Urinary bladder (tissue), 4 donors: Measurements from ENCODE around the gene POLR3B. TPM values are rescaled to one million over a fixed set of nuclear protein-coding genes. Genes with fewer than 3 reads are reported as not detected.

Experiments used
- DNase-seq: peaks from one replicate; pipeline ENCODE4 v3.0.0-alpha.2; 2015; ENCODE audit errors: extremely low spot score
- H3K27ac ChIP-seq: one replicate; pipeline ENCODE4 v1.5.1; 2013; ENCODE audit warnings: low read depth, mild to moderate bottlenecking, moderate library complexity
- H3K36me3 ChIP-seq: one replicate; pipeline ENCODE4 v1.6.1; 2013; ENCODE audit warnings: mild to moderate bottlenecking, moderate library complexity; ENCODE audit not compliant: insufficient read depth
- H3K4me1 ChIP-seq: one replicate; pipeline ENCODE4 v1.6.1; 2013; ENCODE audit warnings: mild to moderate bottlenecking, moderate library complexity; ENCODE audit not compliant: insufficient read depth
- H3K4me3 ChIP-seq: one replicate; pipeline ENCODE4 v1.5.1; 2013; ENCODE audit warnings: low read depth, low read length
- WGBS: extraction: QIAGEN DNeasy Blood & Tissue Kit; methylation state at CpG from one replicate; pipeline ENCODE4 v1.1.7; 2013; 5-methylcytosine and 5-hydroxymethylcytosine counted together
- polyA plus RNA-seq: library from polyadenylated mRNA; stranded (reverse); fragments of 200-250 nt; gene quantifications from one replicate; pipeline ENCODE4 v1.2.3, GENCODE V29; 2013
- total RNA-seq: library from RNA; depleted of rRNA; stranded (reverse); fragments of >200 nt; gene quantifications from one replicate; pipeline ENCODE4 v1.2.3, GENCODE V29; 2014
- donor health status: healthy with polysubstance abuse.
- donor health status: healthy.

POLR3B gene
- total and polyA plus RNA-seq, 2 donors: 4.5 to 14.2 TPM

DNA sequence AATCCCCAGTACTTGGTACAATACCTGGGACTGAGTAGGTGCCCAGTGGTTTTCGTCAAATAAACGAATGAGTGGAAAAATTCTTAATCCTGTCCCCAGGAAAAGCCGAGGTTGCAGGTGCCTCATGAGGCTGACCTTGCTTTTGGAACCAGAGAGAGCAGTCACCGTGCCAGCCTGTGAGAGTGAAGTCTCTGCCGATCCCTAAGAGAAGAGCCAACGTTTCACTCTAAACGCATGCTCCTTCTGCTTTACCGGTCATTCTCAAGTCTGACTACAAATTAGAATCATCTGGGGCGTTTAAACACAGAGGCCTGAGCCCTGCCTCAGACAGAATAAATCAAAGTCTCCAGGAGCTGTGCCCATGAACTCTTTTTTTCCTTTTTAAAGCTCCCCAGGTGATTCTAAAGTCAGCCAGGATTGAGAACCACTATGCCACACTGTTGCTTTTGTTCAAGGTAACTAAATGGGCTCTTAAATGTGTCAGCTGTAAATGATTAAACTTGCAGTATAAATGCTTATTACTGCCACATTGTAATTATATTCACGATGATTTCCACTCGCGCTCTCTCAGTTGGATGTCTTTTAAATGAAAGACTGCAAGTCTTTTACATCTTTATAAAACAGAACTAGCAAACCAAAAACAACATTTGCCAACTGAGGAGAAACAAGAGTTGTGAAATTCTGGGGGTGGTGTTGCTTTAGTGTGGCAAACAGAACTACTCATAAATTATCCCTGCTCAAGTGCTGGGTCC lies 28.1 kb upstream of the POLR3B start:
- peaks cover 12% of the 10 kb centered on the region for H3K36me3 ChIP-seq
- WGBS: 74% methylated on average over 12 of the region's 12 CpGs
- H3K27ac ChIP-seq: no peak overlapping the region
- H3K4me1 ChIP-seq: no peaks in the 10 kb centered on the region
- no peak for DNase-seq
- no peak overlapping the region for H3K4me3 ChIP-seq

GRCh38 chr12:106331599-106331998 lies 25.9 kb upstream of the POLR3B start:
- peaks cover 5% of the 10 kb centered on the region for H3K36me3 ChIP-seq
- DNase-seq: no peak
- WGBS: 64% methylated on average over 2 of the region's 2 CpGs
- H3K27ac ChIP-seq: no peak overlapping the region
- H3K4me1 ChIP-seq: no peaks in the 10 kb centered on the region
- H3K4me3 ChIP-seq: no peak overlapping the region

DNA sequence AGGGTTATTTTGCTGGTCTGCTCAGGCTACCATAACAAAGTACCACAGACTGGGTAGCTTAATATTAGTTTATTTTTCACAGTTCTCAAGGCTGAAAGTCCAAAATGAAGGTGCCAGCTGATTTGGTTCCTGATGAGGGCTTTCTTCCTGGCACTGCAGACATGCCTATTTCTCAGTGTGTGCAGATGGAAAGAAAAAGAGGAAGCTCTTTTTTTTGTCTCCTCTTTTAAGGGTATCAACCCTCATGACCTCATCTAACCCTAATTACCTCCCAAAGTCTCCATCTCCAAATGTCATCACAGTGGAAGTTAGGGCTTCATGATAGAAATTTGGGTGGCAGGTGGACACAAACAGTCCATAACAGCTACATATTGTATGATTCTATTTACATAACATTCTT lies 25.0 kb upstream of the POLR3B start:
- Histone ChIP-seq H3K4me3 (no peak overlapping the region), H3K4me1 (no peaks in the 10 kb centered on the region), H3K36me3 (peaks cover 5% of the 10 kb centered on the region), H3K27ac (no peak overlapping the region)
- no peak for DNase-seq

- DNase-seq: no peak
- 93% methylated on average over 2 of the region's 2 CpGs for WGBS
- no peak overlapping the region for H3K27ac ChIP-seq
- H3K36me3 ChIP-seq: peaks cover 5% of the 10 kb centered on the region
- H3K4me3 ChIP-seq: no peak overlapping the region
- H3K4me1 ChIP-seq: no peaks in the 10 kb centered on the region
Observed at GRCh38 chr12:106333010-106333409, 24.5 kb upstream of the POLR3B start.

- WGBS: 88% methylated on average over 2 of the region's 2 CpGs
- no peak for DNase-seq
- Histone ChIP-seq H3K4me1 (no peaks in the 10 kb centered on the region), H3K36me3 (peaks cover 6% of the 10 kb centered on the region), H3K4me3 (no peak overlapping the region), H3K27ac (no peak overlapping the region)
Observed at GRCh38 chr12:106333756-106334155, 23.8 kb upstream of the POLR3B start.

GRCh38 chr12:106341086-106341877 lies 16.3 kb upstream of the POLR3B start:
- WGBS: 59% methylated on average over 2 of the region's 2 CpGs
- Histone ChIP-seq H3K36me3 (peaks cover 2% of the 10 kb centered on the region), H3K4me1 (no peaks in the 10 kb centered on the region)

GRCh38 chr12:106342397-106343213 lies 14.9 kb upstream of the POLR3B start:
- no peak overlapping the region for H3K27ac ChIP-seq
- H3K4me1 ChIP-seq: no peaks in the 10 kb centered on the region
- peak; percentile 23 for DNase-seq
- H3K4me3 ChIP-seq: no peak overlapping the region
- peaks cover 2% of the 10 kb centered on the region for H3K36me3 ChIP-seq
- 22% methylated on average over 9 of the region's 9 CpGs for WGBS

More at GRCh38 chr12:106341086-106341877, 16.3 kb upstream of the POLR3B start:
- no peak overlapping the region for H3K4me3 ChIP-seq
- no peak overlapping the region for H3K27ac ChIP-seq
- no peak for DNase-seq

- peaks cover 2% of the 10 kb centered on the region for H3K36me3 ChIP-seq
- no peaks in the 10 kb centered on the region for H3K4me1 ChIP-seq
- DNase-seq: no peak
- WGBS: 54% methylated on average over 2 of the region's 2 CpGs
- no peak overlapping the region for H3K27ac ChIP-seq
- no peak overlapping the region for H3K4me3 ChIP-seq
Observed at GRCh38 chr12:106343214-106343528, 14.4 kb upstream of the POLR3B start.

DNA sequence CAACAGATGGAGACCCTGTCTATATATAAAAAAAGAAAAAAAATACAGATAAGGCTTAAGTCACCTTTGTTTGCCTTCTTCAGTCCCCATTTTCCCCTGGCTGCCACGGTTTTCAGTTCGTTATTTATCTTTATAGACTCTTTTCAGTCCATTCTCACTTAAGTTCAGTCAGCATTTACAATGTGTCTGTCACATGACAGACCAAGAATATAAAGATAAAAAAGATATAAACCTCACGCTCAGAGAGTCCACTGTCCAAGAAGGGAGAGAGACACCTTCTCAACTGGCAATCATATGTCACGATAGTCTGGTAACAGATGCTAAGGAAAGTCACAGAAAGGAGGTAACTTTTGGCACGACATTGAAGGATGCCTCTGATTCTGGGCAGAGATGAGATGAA lies 13.4 kb upstream of the POLR3B start:
- H3K36me3 ChIP-seq: no peaks in the 10 kb centered on the region
- WGBS: 64% methylated on average over 5 of the region's 5 CpGs
- H3K4me1 ChIP-seq: no peaks in the 10 kb centered on the region
- no peak overlapping the region for H3K4me3 ChIP-seq
- no peak overlapping the region for H3K27ac ChIP-seq
- no peak for DNase-seq

GRCh38 chr12:106345746-106346145 lies 11.8 kb upstream of the POLR3B start:
- no peaks in the 10 kb centered on the region for H3K36me3 ChIP-seq
- H3K27ac ChIP-seq: no peak overlapping the region
- no peaks in the 10 kb centered on the region for H3K4me1 ChIP-seq
- WGBS: 68% methylated on average over 5 of the region's 5 CpGs
- no peak for DNase-seq
- H3K4me3 ChIP-seq: no peak overlapping the region

DNA sequence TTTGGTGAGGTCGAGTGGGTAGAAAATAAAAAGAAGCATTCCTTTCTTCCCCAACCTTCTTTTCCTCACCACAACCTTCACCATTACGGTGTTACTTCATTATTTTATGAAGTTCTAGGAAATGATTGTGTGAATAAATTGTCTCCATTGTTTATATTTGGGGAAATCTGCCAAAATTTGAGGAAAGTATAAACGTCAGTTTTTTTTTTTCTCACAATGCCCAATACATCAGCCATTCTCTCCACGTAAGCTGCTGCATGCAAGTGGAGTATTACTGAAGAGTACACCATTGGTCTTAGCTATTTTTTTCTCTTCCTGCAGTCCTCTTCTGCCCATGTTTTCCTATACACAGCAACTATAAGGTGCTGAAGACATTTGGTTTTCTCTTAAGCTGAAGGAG lies 9.1 kb upstream of the POLR3B start:
- Histone ChIP-seq H3K4me3 (no peak overlapping the region), H3K4me1 (no peaks in the 10 kb centered on the region), H3K36me3 (no peaks in the 10 kb centered on the region), H3K27ac (no peak overlapping the region)
- DNase-seq: no peak
- 55% methylated on average over 4 of the region's 4 CpGs for WGBS

DNA sequence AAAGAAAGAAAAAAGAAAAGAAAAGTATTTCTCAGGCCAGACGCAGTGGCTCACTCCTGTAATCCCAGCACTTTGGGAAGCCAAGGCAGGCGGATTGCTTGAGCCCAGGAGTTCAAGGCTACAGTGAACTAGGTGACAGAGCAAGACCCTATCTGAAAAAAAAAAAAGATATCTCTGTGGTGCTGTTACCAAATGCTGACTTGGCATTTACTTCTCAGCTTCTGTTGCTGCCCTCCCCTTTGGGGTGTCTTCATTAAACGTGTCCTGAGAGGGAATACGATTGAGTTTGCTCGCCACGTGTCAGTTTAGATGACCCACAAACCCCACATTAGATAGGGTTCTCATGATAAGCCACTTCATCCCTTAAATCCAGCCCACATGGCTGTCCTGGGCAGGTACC lies 4.4 kb upstream of the POLR3B start:
- H3K4me3 ChIP-seq: no peak overlapping the region
- no peaks in the 10 kb centered on the region for H3K4me1 ChIP-seq
- DNase-seq: no peak
- 74% methylated on average over 6 of the region's 6 CpGs for WGBS
- no peak overlapping the region for H3K27ac ChIP-seq
- no peaks in the 10 kb centered on the region for H3K36me3 ChIP-seq

- no peak for DNase-seq
- no peaks in the 10 kb centered on the region for H3K4me1 ChIP-seq
- WGBS: 23% methylated on average over 17 of the region's 17 CpGs
- H3K27ac ChIP-seq: peak overlapping the region; percentile 43
- no peaks in the 10 kb centered on the region for H3K36me3 ChIP-seq
- peak overlapping the region; percentile 44 for H3K4me3 ChIP-seq
Observed at GRCh38 chr12:106358396-106359241, 1.1 kb downstream of the POLR3B start.
